Measurements from ENCODE around the gene CPNE5.

The CPNE5 gene

DNA sequence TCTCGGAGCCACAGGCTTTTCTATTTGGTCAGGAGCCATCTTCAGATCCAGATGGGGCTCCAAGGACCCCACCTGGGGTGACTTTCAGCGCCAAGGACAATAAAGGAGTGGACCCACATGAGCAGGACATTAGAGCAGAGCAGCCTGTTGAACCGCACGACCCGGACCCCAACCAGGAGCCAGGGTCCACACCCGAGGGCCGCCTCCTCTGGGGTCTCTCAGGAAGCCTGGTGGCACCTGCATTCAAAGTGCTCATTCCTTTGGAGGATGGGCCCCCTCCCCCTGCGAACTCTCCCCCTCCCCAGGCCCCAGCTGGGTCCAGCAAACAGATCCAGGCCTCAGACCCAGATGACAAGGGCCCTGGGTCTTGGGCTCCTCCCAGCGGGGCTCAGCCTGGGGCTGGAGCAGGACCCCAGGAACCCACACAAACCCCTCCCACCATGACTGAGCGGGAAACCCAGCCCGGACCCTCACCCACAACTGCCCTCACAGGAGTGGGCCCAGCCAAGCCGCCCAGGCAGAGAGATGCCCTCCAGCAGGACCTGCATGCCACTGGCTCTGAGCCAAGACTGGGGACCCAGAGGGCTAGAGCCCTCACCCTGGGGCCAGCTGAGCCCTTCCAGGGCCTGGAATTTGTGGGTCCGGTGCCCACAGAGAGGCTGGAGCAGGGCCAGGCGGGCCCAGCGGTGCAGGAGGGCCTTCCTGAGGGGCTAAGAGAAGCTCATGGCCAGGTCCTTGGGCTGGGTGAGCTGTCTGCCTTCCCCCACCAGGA, 117.7 kb downstream of the CPNE5 start:
- no peak for DNase-seq (ENCODE audit: low read depth)
- TF ChIP-seq, protein P1, sequence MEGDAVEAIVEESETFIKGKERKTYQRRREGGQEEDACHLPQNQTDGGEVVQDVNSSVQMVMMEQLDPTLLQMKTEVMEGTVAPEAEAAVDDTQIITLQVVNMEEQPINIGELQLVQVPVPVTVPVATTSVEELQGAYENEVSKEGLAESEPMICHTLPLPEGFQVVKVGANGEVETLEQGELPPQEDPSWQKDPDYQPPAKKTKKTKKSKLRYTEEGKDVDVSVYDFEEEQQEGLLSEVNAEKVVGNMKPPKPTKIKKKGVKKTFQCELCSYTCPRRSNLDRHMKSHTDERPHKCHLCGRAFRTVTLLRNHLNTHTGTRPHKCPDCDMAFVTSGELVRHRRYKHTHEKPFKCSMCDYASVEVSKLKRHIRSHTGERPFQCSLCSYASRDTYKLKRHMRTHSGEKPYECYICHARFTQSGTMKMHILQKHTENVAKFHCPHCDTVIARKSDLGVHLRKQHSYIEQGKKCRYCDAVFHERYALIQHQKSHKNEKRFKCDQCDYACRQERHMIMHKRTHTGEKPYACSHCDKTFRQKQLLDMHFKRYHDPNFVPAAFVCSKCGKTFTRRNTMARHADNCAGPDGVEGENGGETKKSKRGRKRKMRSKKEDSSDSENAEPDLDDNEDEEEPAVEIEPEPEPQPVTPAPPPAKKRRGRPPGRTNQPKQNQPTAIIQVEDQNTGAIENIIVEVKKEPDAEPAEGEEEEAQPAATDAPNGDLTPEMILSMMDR (IDR thresholded peaks at IDR 0.05; ENCODE audit: insufficient read depth, low read depth, low read length, missing control alignments) = no peak
- no peak overlapping the region for H3K4me3 ChIP-seq (ENCODE audit: low read depth, low read length)

DNA sequence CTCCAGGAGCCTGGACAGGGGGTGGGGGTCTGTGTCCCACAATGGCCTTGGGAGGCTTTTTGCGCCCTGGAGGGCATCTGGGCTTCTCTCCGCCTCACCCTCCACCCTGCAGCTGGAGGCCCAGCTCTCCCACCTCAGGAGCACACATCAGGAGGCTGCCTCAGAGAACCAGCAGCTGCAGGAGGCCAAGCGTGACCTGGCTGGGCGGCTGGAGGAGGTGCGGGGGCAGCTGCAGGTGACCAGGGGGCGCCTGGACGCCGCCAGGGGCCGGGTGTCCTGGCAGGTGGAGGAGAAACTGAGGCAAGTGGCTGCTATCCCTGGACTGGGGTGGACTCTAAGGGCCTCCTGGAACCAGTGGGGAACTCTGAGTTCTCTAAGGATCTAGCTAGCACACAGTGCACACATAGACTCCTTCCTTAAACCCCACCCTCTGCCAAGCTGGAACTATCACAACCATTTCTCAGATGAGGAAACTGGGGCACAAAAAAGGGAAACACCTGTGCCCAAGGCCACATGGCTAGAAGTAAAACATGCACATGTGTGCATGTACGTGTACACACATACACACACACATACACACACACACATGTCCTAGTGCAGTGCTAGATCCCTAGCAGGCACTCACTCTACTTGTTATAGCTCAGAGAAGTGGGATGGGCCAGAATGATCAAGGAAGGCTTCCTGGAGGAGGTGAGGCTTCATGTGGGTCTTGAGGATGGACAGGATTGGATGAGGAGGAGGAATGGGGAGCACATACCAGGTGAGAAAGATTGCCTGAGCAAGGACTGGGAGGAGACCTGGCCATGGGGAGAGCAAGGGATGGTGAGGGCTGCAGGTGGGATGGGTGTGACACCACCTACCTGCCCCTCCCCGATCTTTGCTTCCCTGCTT, 118.7 kb downstream of the CPNE5 start:
- H3K4me3 ChIP-seq (ENCODE audit: low read depth, low read length) = no peak overlapping the region
- DNase-seq (ENCODE audit: low read depth) = no peak
- TF ChIP-seq, protein P1 (IDR thresholded peaks at IDR 0.05; ENCODE audit: insufficient read depth, low read depth, low read length, missing control alignments) = no peak

DNA sequence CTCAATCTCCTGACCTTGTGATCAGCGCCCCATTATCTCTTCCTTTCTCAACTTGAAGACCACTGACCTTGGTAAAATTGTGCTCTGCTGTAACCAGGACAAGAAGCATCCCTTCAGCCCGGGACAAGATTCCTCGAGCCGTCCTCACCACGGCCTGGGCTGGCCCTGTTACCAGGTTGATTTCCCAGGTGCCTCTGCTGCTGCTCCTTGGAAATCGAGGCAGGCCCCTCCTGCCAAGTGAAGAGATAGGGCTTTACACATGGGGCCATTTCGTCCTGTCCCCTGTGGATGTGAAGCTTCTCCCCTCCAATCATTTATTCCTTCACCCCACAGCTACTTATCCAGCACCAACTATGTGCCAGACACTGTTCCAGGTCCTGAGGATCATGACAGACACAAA, 120.1 kb downstream of the CPNE5 start:
- no peak for DNase-seq (ENCODE audit: low read depth)
- H3K4me3 ChIP-seq (ENCODE audit: low read depth, low read length) = no peak overlapping the region
- TF ChIP-seq, protein P1 (IDR thresholded peaks at IDR 0.05; ENCODE audit: insufficient read depth, low read depth, low read length, missing control alignments) = no peak

DNA sequence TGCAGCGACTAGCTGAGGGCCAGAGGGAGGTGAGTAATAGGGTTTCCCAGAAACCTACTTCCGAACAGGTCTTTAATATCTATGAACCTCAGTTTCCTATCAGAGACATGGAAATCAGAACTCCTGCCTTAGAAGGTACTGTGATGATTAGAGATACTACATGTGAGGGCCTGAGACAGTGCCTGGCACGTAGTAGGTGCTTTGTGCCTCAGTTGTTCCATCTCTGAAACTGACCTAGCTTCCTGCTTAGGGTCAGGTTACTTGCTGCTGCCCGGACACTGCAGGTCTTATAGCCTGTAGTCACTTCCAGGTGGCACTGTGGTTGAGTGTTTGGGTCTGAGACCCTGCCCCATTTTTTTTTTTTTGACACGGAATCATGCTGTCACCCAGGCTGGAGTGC, 120.7 kb downstream of the CPNE5 start:
- no peak overlapping the region for H3K4me3 ChIP-seq (ENCODE audit: low read depth, low read length)
- no peak for DNase-seq (ENCODE audit: low read depth)
- TF ChIP-seq, protein P1 (IDR thresholded peaks at IDR 0.05; ENCODE audit: insufficient read depth, low read depth, low read length, missing control alignments) = no peak

DNA sequence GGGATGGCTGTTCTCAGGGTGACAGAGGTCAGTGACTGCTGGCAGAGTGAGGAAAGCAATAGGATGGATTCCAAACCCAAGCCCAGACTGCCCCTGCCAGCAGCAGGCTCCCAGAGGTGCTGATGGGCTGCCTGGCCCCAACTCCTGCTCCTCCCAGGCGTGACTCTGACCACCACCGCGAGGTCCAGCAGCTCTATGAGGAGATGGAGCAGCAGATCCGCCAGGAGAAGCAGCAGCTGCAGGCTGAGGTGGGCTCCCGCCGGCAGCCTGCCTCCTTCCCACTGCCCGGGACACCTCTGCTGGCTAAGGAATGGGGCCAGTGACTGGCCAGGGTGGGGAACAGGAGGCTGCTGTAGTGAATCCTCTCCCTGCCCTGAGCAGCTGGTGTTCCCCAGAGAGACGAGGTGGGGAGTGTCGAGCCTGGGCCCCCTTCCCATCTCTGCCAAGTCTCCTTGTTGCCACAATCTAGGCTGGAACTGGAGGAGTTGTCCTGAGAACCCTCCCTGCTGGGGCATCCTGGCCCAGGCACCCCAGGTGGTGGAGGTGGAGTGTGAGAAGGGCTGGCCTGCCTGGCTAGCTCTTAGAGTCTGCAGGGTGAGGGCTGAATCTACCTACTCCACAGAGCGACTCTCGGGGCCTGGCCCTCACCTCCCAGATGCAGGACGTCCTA, 121.2 kb downstream of the CPNE5 start:
- DNase-seq (ENCODE audit: low read depth) = no peak
- H3K4me3 ChIP-seq (ENCODE audit: low read depth, low read length) = no peak overlapping the region
- TF ChIP-seq, protein P1 (IDR thresholded peaks at IDR 0.05; ENCODE audit: insufficient read depth, low read depth, low read length, missing control alignments) = no peak

DNA sequence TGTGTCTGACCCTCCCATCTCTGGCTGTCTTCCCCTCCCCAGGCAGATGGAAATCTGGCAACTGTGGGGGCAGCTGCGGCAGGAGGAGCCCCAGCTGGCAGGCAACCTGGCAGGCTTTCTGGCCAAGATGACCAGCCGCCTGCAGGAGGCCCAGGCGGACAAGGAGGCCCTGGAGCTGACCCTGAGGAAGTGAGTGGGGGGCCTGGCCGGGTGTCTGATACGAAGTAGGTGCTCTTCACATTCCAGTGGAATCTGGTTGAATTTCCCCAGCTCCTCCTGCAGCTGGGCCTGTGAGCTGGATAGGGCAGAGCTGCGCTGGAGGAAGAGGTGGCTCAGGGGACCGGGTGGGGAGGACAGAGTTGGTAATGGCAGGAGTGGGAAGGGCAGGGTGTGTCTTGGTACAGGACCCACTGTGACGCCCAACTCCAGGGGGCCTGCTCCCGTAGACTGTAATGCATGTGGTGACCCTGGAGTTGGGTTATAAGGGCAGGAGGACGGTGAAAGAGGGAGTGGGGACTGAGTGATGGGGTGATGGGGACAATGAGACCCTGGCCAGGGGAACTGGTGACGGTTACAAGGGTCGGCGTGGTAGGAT, 121.9 kb downstream of the CPNE5 start:
- no peak for DNase-seq (ENCODE audit: low read depth)
- TF ChIP-seq, protein P1 (IDR thresholded peaks at IDR 0.05; ENCODE audit: insufficient read depth, low read depth, low read length, missing control alignments) = no peak
- H3K4me3 ChIP-seq (ENCODE audit: low read depth, low read length) = no peak overlapping the region

All from GM12865 (cell line).